GM12872 (cell line): Measurements from ENCODE around the gene GABBR1.

Experiments used
- TF ChIP-seq, protein P1 (sequence below): IDR thresholded peaks from 3 replicates; pipeline ENCODE4 v1.5.1; 2011; ENCODE audit warnings: low read depth, mild to moderate bottlenecking, low read length, moderate library complexity; ENCODE audit not compliant: insufficient read depth

Gene GABBR1

DNA sequence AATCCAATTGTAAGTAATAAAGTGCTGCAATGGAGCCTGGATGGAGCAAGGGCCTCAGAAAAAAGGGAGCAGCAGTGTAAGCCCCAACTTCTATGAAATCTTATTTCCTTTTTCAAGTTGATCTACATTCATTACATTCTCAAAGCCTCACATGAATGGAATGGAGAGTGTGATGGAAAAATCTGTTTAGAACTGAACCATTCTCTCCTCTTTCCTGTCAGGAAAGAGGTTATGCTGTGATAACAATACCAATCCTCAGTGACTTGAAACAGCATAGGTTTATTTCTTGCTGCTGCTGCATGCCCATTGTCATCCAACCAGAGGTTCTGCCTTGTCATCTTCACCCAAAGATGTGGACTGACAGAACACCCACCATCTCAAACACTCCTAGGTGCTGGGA lies 56.9 kb downstream of the GABBR1 start:
- TF ChIP-seq, protein P1, sequence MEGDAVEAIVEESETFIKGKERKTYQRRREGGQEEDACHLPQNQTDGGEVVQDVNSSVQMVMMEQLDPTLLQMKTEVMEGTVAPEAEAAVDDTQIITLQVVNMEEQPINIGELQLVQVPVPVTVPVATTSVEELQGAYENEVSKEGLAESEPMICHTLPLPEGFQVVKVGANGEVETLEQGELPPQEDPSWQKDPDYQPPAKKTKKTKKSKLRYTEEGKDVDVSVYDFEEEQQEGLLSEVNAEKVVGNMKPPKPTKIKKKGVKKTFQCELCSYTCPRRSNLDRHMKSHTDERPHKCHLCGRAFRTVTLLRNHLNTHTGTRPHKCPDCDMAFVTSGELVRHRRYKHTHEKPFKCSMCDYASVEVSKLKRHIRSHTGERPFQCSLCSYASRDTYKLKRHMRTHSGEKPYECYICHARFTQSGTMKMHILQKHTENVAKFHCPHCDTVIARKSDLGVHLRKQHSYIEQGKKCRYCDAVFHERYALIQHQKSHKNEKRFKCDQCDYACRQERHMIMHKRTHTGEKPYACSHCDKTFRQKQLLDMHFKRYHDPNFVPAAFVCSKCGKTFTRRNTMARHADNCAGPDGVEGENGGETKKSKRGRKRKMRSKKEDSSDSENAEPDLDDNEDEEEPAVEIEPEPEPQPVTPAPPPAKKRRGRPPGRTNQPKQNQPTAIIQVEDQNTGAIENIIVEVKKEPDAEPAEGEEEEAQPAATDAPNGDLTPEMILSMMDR, result no peak

DNA sequence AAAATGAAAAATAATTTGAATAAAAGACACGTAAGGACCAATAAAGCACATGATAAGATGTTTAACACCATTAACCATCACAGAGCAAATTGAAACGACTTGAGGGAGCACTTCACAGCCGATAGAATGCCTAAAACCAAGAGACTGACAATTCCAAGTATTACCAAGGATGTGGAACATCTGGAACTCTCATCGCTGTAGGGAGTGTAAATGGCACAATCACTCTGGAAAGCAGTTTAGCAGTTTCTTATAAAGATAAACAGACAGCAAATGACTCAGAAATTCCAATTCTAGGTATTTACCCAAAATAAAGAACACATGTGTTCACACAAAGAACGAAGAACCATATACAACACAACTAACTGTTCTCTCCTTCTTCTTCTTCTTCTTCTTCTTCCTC lies 65.0 kb downstream of the GABBR1 start:
- TF ChIP-seq, protein P1, result no peak

DNA sequence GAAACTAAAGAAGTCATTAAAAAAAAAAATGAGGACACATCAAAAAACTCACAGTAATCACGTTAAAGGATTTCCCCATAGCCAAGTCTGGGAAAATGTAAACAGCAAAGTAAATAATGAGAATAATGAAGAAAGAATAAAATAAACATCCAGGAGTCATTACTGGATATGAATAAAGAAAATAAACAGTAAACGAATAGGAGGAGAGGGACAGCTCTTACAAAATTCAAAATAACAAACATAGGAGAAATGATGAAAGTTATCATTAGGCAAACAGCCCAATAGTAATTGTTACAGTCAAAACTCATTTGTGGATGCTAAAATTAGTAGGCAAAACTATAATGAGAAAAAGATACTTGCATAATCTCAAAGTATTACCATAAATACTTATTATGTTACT lies 65.4 kb downstream of the GABBR1 start:
- TF ChIP-seq, protein P1, result no peak

DNA sequence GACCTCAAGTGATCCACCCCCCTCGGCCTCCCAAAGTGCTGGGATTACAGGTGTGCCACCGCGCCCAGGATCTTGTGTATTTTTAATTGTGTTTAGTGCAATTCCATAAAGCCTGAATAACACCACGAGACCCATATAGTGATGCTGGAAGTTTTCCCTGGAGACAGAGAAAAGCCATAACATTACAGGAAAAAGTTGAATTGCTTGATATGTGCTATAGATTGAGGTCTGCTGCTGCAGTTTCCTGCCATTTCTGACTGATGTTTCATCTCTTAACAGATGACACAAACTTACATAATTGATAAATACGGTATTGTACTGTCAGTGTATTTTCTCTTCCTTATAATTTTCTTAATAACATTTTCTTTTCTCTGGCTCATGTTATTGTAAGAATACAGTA lies 66.1 kb downstream of the GABBR1 start:
- TF ChIP-seq, protein P1, result no peak

DNA sequence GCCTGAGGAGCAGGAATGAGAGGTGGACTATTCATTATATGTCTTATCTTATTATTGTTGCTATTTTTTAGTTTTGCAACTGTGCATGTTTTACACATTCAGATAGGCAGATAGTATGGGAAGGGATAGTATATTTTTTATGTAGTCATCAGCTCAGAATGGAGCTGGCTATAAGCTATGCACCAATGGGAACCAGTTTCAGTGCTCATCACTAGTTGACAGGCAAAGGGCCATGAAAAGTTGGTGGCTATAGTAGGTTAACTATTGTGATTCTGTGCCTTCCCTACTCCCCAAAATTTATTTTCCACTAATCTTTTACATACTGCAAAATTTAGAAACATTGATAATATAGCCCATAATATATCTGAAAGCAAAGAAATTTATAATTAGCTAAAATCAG lies 68.1 kb downstream of the GABBR1 start:
- TF ChIP-seq, protein P1, result no peak

DNA sequence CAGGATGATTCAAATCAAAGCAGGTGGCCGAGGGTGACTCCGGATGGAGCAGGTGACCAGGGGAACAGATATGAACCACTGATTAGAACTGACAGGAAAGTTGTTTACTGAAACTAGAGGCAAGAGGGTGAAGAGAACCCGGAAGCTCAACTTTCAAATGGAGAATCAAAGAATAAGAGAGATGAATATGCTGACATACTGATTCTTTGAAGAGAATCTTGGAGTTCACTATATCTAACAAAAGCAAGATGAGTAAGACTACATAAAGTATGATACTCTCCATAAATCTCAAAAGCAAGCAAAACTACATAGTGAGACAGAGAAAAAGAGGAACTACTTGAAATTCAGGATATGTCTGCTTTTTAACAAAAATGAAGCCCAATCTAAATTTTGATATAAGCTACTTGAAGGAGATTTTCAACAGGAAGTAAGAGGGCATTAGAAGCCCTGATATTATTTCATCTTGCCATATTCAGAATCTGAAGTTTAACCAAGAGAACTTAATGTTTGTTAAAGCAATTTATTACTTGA lies 69.5 kb downstream of the GABBR1 start:
- TF ChIP-seq, protein P1, result no peak

DNA sequence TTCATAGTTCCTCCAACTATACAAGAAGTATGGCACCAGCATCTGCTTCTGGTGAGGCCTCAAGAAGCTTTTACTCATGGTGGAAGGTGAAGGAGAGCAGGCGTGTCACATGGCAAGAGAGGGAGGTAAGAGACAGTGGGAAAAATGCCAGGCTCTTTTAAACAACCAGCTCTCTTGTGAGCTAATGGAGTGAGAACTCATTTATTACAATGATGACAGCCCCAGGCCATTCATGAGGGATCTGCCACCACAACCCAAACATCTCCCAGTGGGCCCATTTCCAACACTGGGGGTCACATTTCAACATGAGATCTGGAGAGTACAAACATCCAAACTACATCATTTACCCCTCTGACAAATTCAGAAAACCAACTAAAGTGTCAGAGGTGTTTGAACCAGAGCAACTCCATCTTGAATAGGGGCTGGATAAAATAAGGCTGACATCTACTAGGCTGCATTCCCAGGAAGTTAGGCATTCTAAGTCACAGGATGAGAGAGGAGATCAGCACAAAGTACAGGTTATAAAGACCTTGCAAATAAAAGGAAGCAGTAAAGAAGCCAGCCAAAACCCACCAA lies 71.3 kb downstream of the GABBR1 start:
- TF ChIP-seq, protein P1, result no peak
